Skin of body (tissue), 2 donors: ENCODE results near the gene SSU72. TPM values are rescaled to one million over a fixed set of nuclear protein-coding genes. Genes with fewer than 3 reads are reported as not detected.
"Not testable (repeated sequence)": the region's sequence is repeated elsewhere in the genome, so short reads cannot be mapped to it uniquely, and the experiment has no call there.

ENCODE experiments used
- DNase-seq: peaks from one replicate; lab custom pipeline; 2025; lab: John Stamatoyannopoulos, UW
- total RNA-seq: library from RNA; depleted of rRNA; stranded (reverse); fragments of >200 nt; gene quantifications from one replicate; pipeline ENCODE4 v1.2.3, GENCODE V29; 2014

SSU72 gene
- total RNA-seq, 1 donor from 2014 or later: 33.9 TPM

GRCh38 chr1:1596493-1597274, 22.0 kb upstream of the SSU72 start:
- DNase-seq: no peak

- DNase-seq: not testable (repeated sequence)
Observed at GRCh38 chr1:1595341-1595740, 20.7 kb upstream of the SSU72 start.

- DNase-seq: no peak
Observed at GRCh38 chr1:1594602-1595260, 20.1 kb upstream of the SSU72 start.

- DNase-seq: no peak
Observed at GRCh38 chr1:1593834-1594601, 19.4 kb upstream of the SSU72 start.

GRCh38 chr1:1591452-1591851, 16.8 kb upstream of the SSU72 start:
- DNase-seq: no peak

GRCh38 chr1:1583347-1584010, 8.8 kb upstream of the SSU72 start:
- no peak for DNase-seq

- DNase-seq: no peak
Observed at GRCh38 chr1:1582585-1583346, 8.1 kb upstream of the SSU72 start.

GRCh38 chr1:1578371-1578940, 3.8 kb upstream of the SSU72 start:
- no peak for DNase-seq

GRCh38 chr1:1577367-1578011, 2.8 kb upstream of the SSU72 start:
- DNase-seq: no peak

GRCh38 chr1:1573843-1574720, 581 bp downstream of the SSU72 start:
- DNase-seq: peak; percentile 28

- no peak for DNase-seq
Observed at GRCh38 chr1:1569341-1569740, 5.3 kb downstream of the SSU72 start.

GRCh38 chr1:1567891-1568291, 6.8 kb downstream of the SSU72 start:
- DNase-seq: no peak

GRCh38 chr1:1567152-1567875, 7.3 kb downstream of the SSU72 start:
- no peak for DNase-seq

GRCh38 chr1:1565340-1565739, 9.3 kb downstream of the SSU72 start:
- no peak for DNase-seq

- DNase-seq: no peak
Observed at GRCh38 chr1:1564268-1564667, 10.4 kb downstream of the SSU72 start.

GRCh38 chr1:1563688-1564087, 11.0 kb downstream of the SSU72 start:
- no peak for DNase-seq

- no peak for DNase-seq
Observed at GRCh38 chr1:1562556-1563195, 12.0 kb downstream of the SSU72 start.
